Mesenchymal stem cell (in vitro differentiated cells and primary cell): Measurements from ENCODE around the gene CCDC47.

Source experiments
- DNase-seq: peaks from one replicate; pipeline ENCODE4 v3.0.0-alpha.2; 2013
- H2AFZ ChIP-seq: one replicate; pipeline ENCODE4 v1.6.1; 2013; ENCODE audit warnings: low read depth, mild to moderate bottlenecking, control low read depth, inconsistent platforms, low read length, moderate library complexity
- H2AK5ac ChIP-seq: 2 replicates; pipeline ENCODE4 v1.6.1; 2013; ENCODE audit warnings: low read length, moderate library complexity, mild to moderate bottlenecking, inconsistent platforms; ENCODE audit not compliant: severe bottlenecking
- H2BK120ac ChIP-seq: one replicate; pipeline ENCODE4 v1.6.1; 2013; ENCODE audit warnings: low read depth, mild to moderate bottlenecking, inconsistent platforms, low read length, moderate library complexity
- H2BK12ac ChIP-seq, 2 experiments: one replicate each; pipeline ENCODE4 v1.6.1; 2013; ENCODE audit warnings: inconsistent platforms in 2 of 2, low read length in 2 of 2, mild to moderate bottlenecking in 2 of 2, moderate library complexity in 2 of 2, control low read depth in 1 of 2
- H2BK15ac ChIP-seq: one replicate; pipeline ENCODE4 v1.6.1; 2013; ENCODE audit warnings: mild to moderate bottlenecking, low read depth, inconsistent platforms; ENCODE audit not compliant: poor library complexity, severe bottlenecking
- H2BK5ac ChIP-seq: 2 replicates; pipeline ENCODE4 v1.6.1; 2013; ENCODE audit warnings: low read depth, mild to moderate bottlenecking, low read length, control low read depth, inconsistent platforms; ENCODE audit not compliant: poor library complexity, severe bottlenecking
- H3K14ac ChIP-seq, 2 experiments: one replicate each; pipeline ENCODE4 v1.6.1; 2013; ENCODE audit warnings: inconsistent platforms in 2 of 2, low read length in 2 of 2, control low read depth in 1 of 2, mild to moderate bottlenecking in 1 of 2, moderate library complexity in 1 of 2
- H3K18ac ChIP-seq, 2 experiments: one replicate each; pipeline ENCODE4 v1.6.1; 2013; ENCODE audit warnings: inconsistent platforms in 2 of 2, low read length in 2 of 2, control low read depth in 1 of 2, low read depth in 1 of 2, mild to moderate bottlenecking in 1 of 2
- H3K23ac ChIP-seq, 2 experiments: one replicate each; pipeline ENCODE4 v1.6.1; 2013; ENCODE audit warnings: inconsistent platforms in 2 of 2, low read length in 2 of 2, mild to moderate bottlenecking in 2 of 2, moderate library complexity in 2 of 2, control low read depth in 1 of 2
- H3K27ac ChIP-seq: 2 replicates; pipeline ENCODE4 v1.5.1; 2013; ENCODE audit warnings: mild to moderate bottlenecking, moderate library complexity, low read length, control low read depth, inconsistent platforms; ENCODE audit not compliant: poor library complexity, severe bottlenecking
- H3K27me3 ChIP-seq, 2 experiments: 2 replicates each; pipeline versions ENCODE4 v1.6.1 to v1.7.0; 2013; ENCODE audit warnings: low read length in 2 of 2, mild to moderate bottlenecking in 2 of 2, moderate library complexity in 2 of 2, control low read depth in 1 of 2, inconsistent platforms in 1 of 2; ENCODE audit not compliant: control insufficient read depth in 1 of 2, insufficient read depth in 1 of 2
- H3K36me3 ChIP-seq, 2 experiments: 2 replicates each; pipeline versions ENCODE4 v1.6.1 to v1.7.0; 2013; ENCODE audit warnings: low read length in 2 of 2, control low read depth in 1 of 2, inconsistent platforms in 1 of 2, low read depth in 1 of 2, mild to moderate bottlenecking in 1 of 2; ENCODE audit not compliant: insufficient read depth in 2 of 2, control insufficient read depth in 1 of 2
- H3K4ac ChIP-seq, 2 experiments: one replicate each; pipeline ENCODE4 v1.6.1; 2013; ENCODE audit warnings: inconsistent platforms in 2 of 2, low read length in 2 of 2, mild to moderate bottlenecking in 2 of 2, moderate library complexity in 2 of 2, control low read depth in 1 of 2, low read depth in 1 of 2
- H3K4me1 ChIP-seq: 2 replicates; pipeline ENCODE4 v1.6.1; 2013; ENCODE audit warnings: low read depth, low read length, control low read depth; ENCODE audit not compliant: control insufficient read depth, insufficient read depth
- H3K4me2 ChIP-seq: 2 replicates; pipeline ENCODE4 v1.6.1; 2013; ENCODE audit warnings: low read length, mild to moderate bottlenecking, inconsistent platforms; ENCODE audit not compliant: poor library complexity, severe bottlenecking
- H3K4me3 ChIP-seq, 2 experiments: 2 replicates each; pipeline versions ENCODE4 v1.5.1 to v1.7.0; 2013; ENCODE audit warnings: low read length in 2 of 2, mild to moderate bottlenecking in 2 of 2, control low read depth in 1 of 2, low read depth in 1 of 2; ENCODE audit not compliant: insufficient read depth in 1 of 2
- H3K79me1 ChIP-seq: replicated peaks from 2 replicates; pipeline ENCODE4 v1.6.1; 2013; ENCODE audit warnings: mild to moderate bottlenecking, control low read depth, low read length, inconsistent platforms; ENCODE audit not compliant: poor library complexity, severe bottlenecking
- H3K9ac ChIP-seq: 2 replicates; pipeline ENCODE4 v1.7.0; 2013; ENCODE audit warnings: mild to moderate bottlenecking, low read length, moderate library complexity
- H3K9me3 ChIP-seq: 2 replicates; pipeline ENCODE4 v1.7.0; 2013; ENCODE audit warnings: mild to moderate bottlenecking, low read length; ENCODE audit not compliant: control insufficient read depth
- H4K8ac ChIP-seq: one replicate; pipeline ENCODE4 v1.6.1; 2013; ENCODE audit warnings: inconsistent platforms, mild to moderate bottlenecking, low read length, moderate library complexity
- H4K91ac ChIP-seq: one replicate; pipeline ENCODE4 v1.6.1; 2013; ENCODE audit warnings: mild to moderate bottlenecking, low read length, inconsistent platforms
- WGBS: methylation state at CpG from one replicate; pipeline ENCODE4 v1.1.7; 2013; ENCODE audit warnings: mixed read lengths; 5-methylcytosine and 5-hydroxymethylcytosine counted together

Gene CCDC47

GRCh38 chr17:63819585-63820537, 46.5 kb upstream of the CCDC47 start:
- Histone ChIP-seq H4K8ac (no peak overlapping the region), H3K36me3 (peaks cover 61 to 99% of the 10 kb centered on the region in 2 experiments), H3K14ac (no peak overlapping the region), H2AFZ (no peak overlapping the region), H3K4ac (no peak overlapping the region), H3K9me3 (no peaks in the 10 kb centered on the region), H3K23ac (no peak overlapping the region), H3K79me1 (peaks cover 24% of the 10 kb centered on the region), H4K91ac (no peak overlapping the region), H3K4me2 (peak overlapping the region; percentile 32), H3K27ac (peak overlapping the region; percentile 86), H3K18ac (no peak overlapping the region), H2BK120ac (no peak overlapping the region), H3K4me3 (no peak overlapping the region), H2BK15ac (no peak overlapping the region), H3K4me1 (peaks cover 11% of the 10 kb centered on the region), H3K9ac (no peak overlapping the region), H2BK12ac (no peak overlapping the region), H2AK5ac (peak overlapping the region; percentile 83), H2BK5ac (no peak overlapping the region), H3K27me3 (no peaks in the 10 kb centered on the region)
- no peak for DNase-seq
- WGBS = 94% methylated on average over 21 of the region's 21 CpGs

DNA sequence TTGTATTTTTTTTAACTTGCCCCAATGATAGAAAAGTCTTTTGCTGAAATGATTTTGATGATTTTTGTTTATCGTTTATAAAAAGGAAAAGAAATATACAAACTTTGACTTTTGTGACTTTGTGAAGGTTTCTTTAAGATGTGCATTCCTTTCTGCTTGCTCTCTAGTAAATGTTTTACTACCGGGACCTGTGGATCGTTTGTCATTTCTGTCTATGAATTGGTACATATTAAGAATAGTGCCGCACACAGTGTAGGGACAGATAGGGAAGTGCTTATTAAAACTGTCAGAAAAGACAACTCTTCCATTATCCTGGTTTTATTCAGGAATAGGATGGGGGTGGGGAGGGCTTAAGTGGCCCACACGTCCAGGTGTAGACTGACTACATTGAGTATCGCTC, 45.7 kb upstream of the CCDC47 start:
- Histone ChIP-seq H3K27me3 (no peaks in the 10 kb centered on the region), H3K14ac (no peak overlapping the region), H3K9ac (no peak overlapping the region), H3K4ac (no peak overlapping the region), H2AK5ac (peak overlapping the region; percentile 83), H2BK12ac (no peak overlapping the region), H2AFZ (no peak overlapping the region), H3K9me3 (no peaks in the 10 kb centered on the region), H2BK120ac (no peak overlapping the region), H4K91ac (no peak overlapping the region), H3K79me1 (peaks cover 22% of the 10 kb centered on the region), H3K4me2 (peak overlapping the region; percentile 32), H2BK5ac (no peak overlapping the region), H3K4me3 (no peak overlapping the region), H3K27ac (peak overlapping the region; percentile 86), H3K36me3 (peaks cover 58 to 99% of the 10 kb centered on the region in 2 experiments), H3K18ac (no peak overlapping the region), H4K8ac (no peak overlapping the region), H3K23ac (no peak overlapping the region), H3K4me1 (peaks cover 11% of the 10 kb centered on the region), H2BK15ac (no peak overlapping the region)
- no peak for DNase-seq
- WGBS = 91% methylated on average over 6 of the region's 6 CpGs

GRCh38 chr17:63817736-63818385, 44.5 kb upstream of the CCDC47 start:
- Histone ChIP-seq H3K9ac (no peak overlapping the region), H2AFZ (no peak overlapping the region), H3K27me3 (no peaks in the 10 kb centered on the region), H3K4me2 (no peak overlapping the region), H4K8ac (no peak overlapping the region), H3K27ac (peak overlapping the region; percentile 71), H2BK15ac (no peak overlapping the region), H3K4me3 (no peak overlapping the region), H2AK5ac (no peak overlapping the region), H3K9me3 (no peaks in the 10 kb centered on the region), H2BK120ac (no peak overlapping the region), H3K79me1 (peaks cover 22% of the 10 kb centered on the region), H3K18ac (no peak overlapping the region), H3K23ac (no peak overlapping the region), H3K4me1 (peaks cover 11% of the 10 kb centered on the region), H3K36me3 (peaks cover 56 to 100% of the 10 kb centered on the region in 2 experiments), H2BK12ac (no peak overlapping the region), H4K91ac (no peak overlapping the region), H3K14ac (no peak overlapping the region), H3K4ac (no peak overlapping the region), H2BK5ac (no peak overlapping the region)
- no peak for DNase-seq
- 98% methylated on average over 27 of the region's 27 CpGs for WGBS

- Histone ChIP-seq H2AFZ (no peak overlapping the region), H3K4me1 (peaks cover 11% of the 10 kb centered on the region), H3K9me3 (no peaks in the 10 kb centered on the region), H3K4me2 (no peak overlapping the region), H3K27ac (peak overlapping the region; percentile 32), H2BK120ac (no peak overlapping the region), H4K8ac (no peak overlapping the region), H2BK5ac (no peak overlapping the region), H3K27me3 (no peaks in the 10 kb centered on the region), H4K91ac (no peak overlapping the region), H3K9ac (no peak overlapping the region), H3K79me1 (peaks cover 24% of the 10 kb centered on the region), H3K14ac (no peak overlapping the region), H2BK15ac (no peak overlapping the region), H3K4ac (no peak overlapping the region), H3K23ac (no peak overlapping the region), H2AK5ac (no peak overlapping the region), H3K36me3 (peaks cover 58 to 100% of the 10 kb centered on the region in 2 experiments), H3K18ac (no peak overlapping the region), H3K4me3 (no peak overlapping the region), H2BK12ac (no peak overlapping the region)
- WGBS = 78% methylated on average over 4 of the region's 4 CpGs
- peak; percentile 20 for DNase-seq
These were observed 43.3 kb upstream of the CCDC47 start for GRCh38 chr17:63816669-63817068.
